GM23338 (cell line): ENCODE data around the gene FAM163A. TPM values are rescaled to one million over a fixed set of nuclear protein-coding genes. Genes with fewer than 3 reads are reported as not detected.

ENCODE experiments used
- ATAC-seq: fragments of 200-7000 bp; cut with Tn5 transposase; 3 replicates; pipeline ENCODE4 v1.9.1; 2020
- DNase-seq: peaks from one replicate; pipeline ENCODE4 v3.0.0-alpha.2; 2015; ENCODE audit warnings: low spot score
- H2AFZ ChIP-seq: fragments of 200-600 bp; sonication (generic); 2 replicates; pipeline ENCODE4 v1.8.0; 2016; ENCODE audit warnings: antibody characterized with exemption, mild to moderate bottlenecking, moderate library complexity
- H3F3A ChIP-seq: fragments of 200-600 bp; sonication (generic); replicated peaks from 2 replicates; pipeline ENCODE4 v1.8.0; 2017; ENCODE audit warnings: antibody characterized with exemption, mixed run types, low read depth
- H3K27ac ChIP-seq: fragments of 200-600 bp; sonication (generic); 2 replicates; pipeline ENCODE4 v1.6.1; 2016; ENCODE audit warnings: low read depth
- H3K27me3 ChIP-seq: fragments of 200-600 bp; sonication (generic); 2 replicates; pipeline ENCODE4 v1.8.0; 2016; ENCODE audit warnings: mild to moderate bottlenecking, mixed run types, moderate library complexity; ENCODE audit not compliant: insufficient read depth
- H3K36me3 ChIP-seq: fragments of 200-600 bp; sonication (generic); 2 replicates; pipeline ENCODE4 v1.8.0; 2016; ENCODE audit warnings: mild to moderate bottlenecking; ENCODE audit not compliant: insufficient read depth
- H3K4me1 ChIP-seq: fragments of 200-600 bp; sonication (generic); 2 replicates; pipeline ENCODE4 v1.8.0; 2016; ENCODE audit warnings: mild to moderate bottlenecking, moderate library complexity; ENCODE audit not compliant: insufficient read depth
- H3K4me2 ChIP-seq: fragments of 200-600 bp; sonication (generic); 2 replicates; pipeline ENCODE4 v1.7.1; 2017; ENCODE audit warnings: mixed run types
- H3K4me3 ChIP-seq: fragments of 200-600 bp; sonication (generic); 2 replicates; pipeline ENCODE4 v1.6.1; 2016; ENCODE audit warnings: mixed run types
- H3K79me2 ChIP-seq: fragments of 200-600 bp; sonication (generic); replicated peaks from 2 replicates; pipeline ENCODE4 v1.8.0; 2017; ENCODE audit warnings: mild to moderate bottlenecking; ENCODE audit not compliant: insufficient read depth
- H3K9me2 ChIP-seq: fragments of 200-600 bp; sonication (generic); 2 replicates; pipeline ENCODE4 v1.8.0; 2017; ENCODE audit not compliant: insufficient read depth
- H4K20me1 ChIP-seq: fragments of 200-600 bp; sonication (generic); replicated peaks from 2 replicates; pipeline ENCODE4 v1.8.0; 2017; ENCODE audit warnings: mild to moderate bottlenecking; ENCODE audit not compliant: insufficient read depth
- H3K27ac Mint-ChIP-seq: 2 replicates; pipeline ENCODE4 v1.8.0; 2020; ENCODE audit warnings: inconsistent platforms, mild to moderate bottlenecking, moderate library complexity, mixed read lengths
- H3K27me3 Mint-ChIP-seq: 3 replicates; pipeline ENCODE4 v1.8.0; 2022; ENCODE audit warnings: low read depth, mild to moderate bottlenecking, moderate library complexity, mixed read lengths, inconsistent platforms; ENCODE audit not compliant: insufficient read depth, poor library complexity
- H3K36me3 Mint-ChIP-seq: 3 replicates; pipeline ENCODE4 v1.8.0; 2021; ENCODE audit warnings: low read depth, mild to moderate bottlenecking, inconsistent platforms, moderate library complexity, mixed read lengths
- H3K4me1 Mint-ChIP-seq: 3 replicates; pipeline ENCODE4 v1.8.0; 2020; ENCODE audit warnings: mild to moderate bottlenecking, inconsistent platforms, mixed read lengths
- H3K4me3 Mint-ChIP-seq: 3 replicates; pipeline ENCODE4 v1.8.0; 2021; ENCODE audit warnings: moderate library complexity, mild to moderate bottlenecking, inconsistent platforms, mixed read lengths
- H3K9me3 Mint-ChIP-seq: 3 replicates; pipeline ENCODE4 v1.8.0; 2020; ENCODE audit warnings: moderate library complexity, mild to moderate bottlenecking, inconsistent platforms, mixed read lengths
- CREB1 ChIP-seq: fragments of 250-450 bp; sonication (Bioruptor Pico); IDR thresholded peaks from 2 replicates; pipeline ENCODE4 v1.5.0; 2020; ENCODE audit warnings: low read depth, mild to moderate bottlenecking, moderate library complexity
- EZH2 ChIP-seq: fragments of 200-600 bp; sonication (generic); IDR thresholded peaks from one replicate; pipeline ENCODE4 v1.8.0; 2017; ENCODE audit warnings: antibody characterized with exemption, mild to moderate bottlenecking, low read depth; ENCODE audit not compliant: unreplicated experiment
- EZH2phosphoT487 ChIP-seq: fragments of 200-600 bp; sonication (generic); IDR thresholded peaks from one replicate; pipeline ENCODE4 v1.8.1; 2018; ENCODE audit warnings: antibody characterized with exemption; ENCODE audit not compliant: unreplicated experiment
- JUNB ChIP-seq: IDR thresholded peaks from one replicate; pipeline ENCODE4 v1.6.1; 2016; ENCODE audit warnings: antibody characterized with exemption; ENCODE audit not compliant: unreplicated experiment
- NANOG ChIP-seq: IDR thresholded peaks from 2 replicates; pipeline ENCODE4 v1.6.1; 2016; ENCODE audit warnings: antibody characterized with exemption, borderline replicate concordance
- POLR2AphosphoS5 ChIP-seq: IDR thresholded peaks from 2 replicates; pipeline ENCODE4 v1.6.1; 2016; ENCODE audit warnings: antibody characterized with exemption, low read depth
- STAT1 ChIP-seq: IDR thresholded peaks from one replicate; pipeline ENCODE4 v1.6.1; 2016; ENCODE audit warnings: antibody characterized with exemption; ENCODE audit not compliant: unreplicated experiment
- ZNF114 ChIP-seq: fragments of 250-450 bp; sonication (Bioruptor Pico); IDR thresholded peaks from 2 replicates; pipeline ENCODE4 v1.5.0; 2020; ENCODE audit warnings: mild to moderate bottlenecking, moderate library complexity
- ZNF331 ChIP-seq: fragments of 250-450 bp; sonication (Bioruptor Pico); IDR thresholded peaks from 2 replicates; pipeline ENCODE4 v1.5.0; 2020; ENCODE audit warnings: low read depth, mild to moderate bottlenecking, moderate library complexity
- polyA plus RNA-seq: library from polyadenylated mRNA; unstranded; fragments of >200 nt; fragmentation: Nextera tagmentation; extraction: Ambion mirVana; gene quantifications from 2 replicates; pipeline ENCODE4 v1.2.1, GENCODE V29; 2016
- total RNA-seq: library from RNA; depleted of rRNA; stranded (reverse); fragments of >200 nt; shearing (Covaris generic); gene quantifications from 2 replicates; pipeline ENCODE4 v1.2.3, GENCODE V29; 2014
- TF ChIP-seq, protein P1 (sequence below), 2 experiments: fragments of 200-600 bp in 1 of 2; sonication (generic) in 1 of 2; conservative IDR thresholded peaks; 2 replicates each; pipeline versions ENCODE4 v1.5.1 to v1.6.1; 2016 to 2017; ENCODE audit warnings: antibody characterized with exemption in 2 of 2, low read depth in 2 of 2, mild to moderate bottlenecking in 2 of 2, moderate library complexity in 1 of 2
- TF ChIP-seq, protein P2 (sequence below): IDR thresholded peaks from 2 replicates; pipeline ENCODE4 v1.6.1; 2016; ENCODE audit warnings: antibody characterized with exemption
- TF ChIP-seq, protein P3 (sequence below): IDR thresholded peaks from one replicate; pipeline ENCODE4 v1.6.1; 2018; ENCODE audit warnings: antibody characterized with exemption; ENCODE audit not compliant: unreplicated experiment
- TF ChIP-seq, protein P4 (sequence below): fragments of 250-450 bp; sonication (Bioruptor Pico); IDR thresholded peaks from 2 replicates; pipeline ENCODE4 v1.5.0; 2020; ENCODE audit warnings: mild to moderate bottlenecking, moderate library complexity

FAM163A gene
- total and polyA plus RNA-seq, 2 experiments from 2014 or later: not detected

DNA sequence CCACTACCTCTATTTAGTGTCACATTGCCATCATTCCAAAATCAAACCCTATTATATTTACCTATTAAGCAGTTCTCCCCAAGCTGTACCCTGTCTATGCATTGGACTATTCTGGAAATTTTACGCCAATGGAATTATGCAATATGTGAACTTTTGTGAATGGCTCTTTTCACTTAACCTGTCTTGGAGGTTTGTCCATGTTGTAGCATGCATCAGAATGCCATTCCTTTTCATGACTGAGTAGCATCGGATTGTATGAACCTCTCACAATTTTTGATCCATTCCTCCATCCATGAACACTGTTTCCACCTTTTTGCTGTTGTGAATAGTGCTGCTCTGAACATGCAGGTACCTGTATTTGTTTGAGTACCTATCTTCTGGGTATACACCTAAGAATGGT lies 33.7 kb downstream of the FAM163A start:
- no peaks in the 10 kb centered on the region for H3K27me3 ChIP-seq
- Mint-ChIP-seq H3K4me1 (peaks cover 4% of the 10 kb centered on the region; the same call in 2 of the 3 replicates), H3K27me3 (peaks cover 10% of the 10 kb centered on the region), H3K4me3 (no peak overlapping the region), H3K36me3 (no peaks in the 10 kb centered on the region; the same call in 2 of the 3 replicates), H3K9me3 (no peaks in the 10 kb centered on the region), H3K27ac (no peak overlapping the region)
- H4K20me1 ChIP-seq: no peaks in the 10 kb centered on the region
- no peaks in the 10 kb centered on the region for H3K4me1 ChIP-seq
- ATAC-seq (no peak), DNase-seq (no peak)
- no peak overlapping the region for H3K27ac ChIP-seq
- H3K79me2 ChIP-seq: no peaks in the 10 kb centered on the region
- no peak overlapping the region for H3K4me3 ChIP-seq
- no peak overlapping the region for H2AFZ ChIP-seq
- H3F3A ChIP-seq: no peaks in the 10 kb centered on the region
- TF ChIP-seq ZNF331 (CRISPR knock-in tag) (no peak), JUNB (no peak), EZH2phosphoT487 (no peak), ZNF114 (CRISPR knock-in tag) (no peak), STAT1 (no peak), CREB1 (no peak), NANOG (no peak), EZH2 (no peak), POLR2AphosphoS5 (no peak)
- TF ChIP-seq, protein P1, sequence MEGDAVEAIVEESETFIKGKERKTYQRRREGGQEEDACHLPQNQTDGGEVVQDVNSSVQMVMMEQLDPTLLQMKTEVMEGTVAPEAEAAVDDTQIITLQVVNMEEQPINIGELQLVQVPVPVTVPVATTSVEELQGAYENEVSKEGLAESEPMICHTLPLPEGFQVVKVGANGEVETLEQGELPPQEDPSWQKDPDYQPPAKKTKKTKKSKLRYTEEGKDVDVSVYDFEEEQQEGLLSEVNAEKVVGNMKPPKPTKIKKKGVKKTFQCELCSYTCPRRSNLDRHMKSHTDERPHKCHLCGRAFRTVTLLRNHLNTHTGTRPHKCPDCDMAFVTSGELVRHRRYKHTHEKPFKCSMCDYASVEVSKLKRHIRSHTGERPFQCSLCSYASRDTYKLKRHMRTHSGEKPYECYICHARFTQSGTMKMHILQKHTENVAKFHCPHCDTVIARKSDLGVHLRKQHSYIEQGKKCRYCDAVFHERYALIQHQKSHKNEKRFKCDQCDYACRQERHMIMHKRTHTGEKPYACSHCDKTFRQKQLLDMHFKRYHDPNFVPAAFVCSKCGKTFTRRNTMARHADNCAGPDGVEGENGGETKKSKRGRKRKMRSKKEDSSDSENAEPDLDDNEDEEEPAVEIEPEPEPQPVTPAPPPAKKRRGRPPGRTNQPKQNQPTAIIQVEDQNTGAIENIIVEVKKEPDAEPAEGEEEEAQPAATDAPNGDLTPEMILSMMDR (conservative IDR thresholded peaks at IDR 0.05; ENCODE audit: low read depth in 2 of 2): no peak
- TF ChIP-seq, protein P2, sequence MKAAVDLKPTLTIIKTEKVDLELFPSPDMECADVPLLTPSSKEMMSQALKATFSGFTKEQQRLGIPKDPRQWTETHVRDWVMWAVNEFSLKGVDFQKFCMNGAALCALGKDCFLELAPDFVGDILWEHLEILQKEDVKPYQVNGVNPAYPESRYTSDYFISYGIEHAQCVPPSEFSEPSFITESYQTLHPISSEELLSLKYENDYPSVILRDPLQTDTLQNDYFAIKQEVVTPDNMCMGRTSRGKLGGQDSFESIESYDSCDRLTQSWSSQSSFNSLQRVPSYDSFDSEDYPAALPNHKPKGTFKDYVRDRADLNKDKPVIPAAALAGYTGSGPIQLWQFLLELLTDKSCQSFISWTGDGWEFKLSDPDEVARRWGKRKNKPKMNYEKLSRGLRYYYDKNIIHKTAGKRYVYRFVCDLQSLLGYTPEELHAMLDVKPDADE: no peak
- TF ChIP-seq, protein P3, sequence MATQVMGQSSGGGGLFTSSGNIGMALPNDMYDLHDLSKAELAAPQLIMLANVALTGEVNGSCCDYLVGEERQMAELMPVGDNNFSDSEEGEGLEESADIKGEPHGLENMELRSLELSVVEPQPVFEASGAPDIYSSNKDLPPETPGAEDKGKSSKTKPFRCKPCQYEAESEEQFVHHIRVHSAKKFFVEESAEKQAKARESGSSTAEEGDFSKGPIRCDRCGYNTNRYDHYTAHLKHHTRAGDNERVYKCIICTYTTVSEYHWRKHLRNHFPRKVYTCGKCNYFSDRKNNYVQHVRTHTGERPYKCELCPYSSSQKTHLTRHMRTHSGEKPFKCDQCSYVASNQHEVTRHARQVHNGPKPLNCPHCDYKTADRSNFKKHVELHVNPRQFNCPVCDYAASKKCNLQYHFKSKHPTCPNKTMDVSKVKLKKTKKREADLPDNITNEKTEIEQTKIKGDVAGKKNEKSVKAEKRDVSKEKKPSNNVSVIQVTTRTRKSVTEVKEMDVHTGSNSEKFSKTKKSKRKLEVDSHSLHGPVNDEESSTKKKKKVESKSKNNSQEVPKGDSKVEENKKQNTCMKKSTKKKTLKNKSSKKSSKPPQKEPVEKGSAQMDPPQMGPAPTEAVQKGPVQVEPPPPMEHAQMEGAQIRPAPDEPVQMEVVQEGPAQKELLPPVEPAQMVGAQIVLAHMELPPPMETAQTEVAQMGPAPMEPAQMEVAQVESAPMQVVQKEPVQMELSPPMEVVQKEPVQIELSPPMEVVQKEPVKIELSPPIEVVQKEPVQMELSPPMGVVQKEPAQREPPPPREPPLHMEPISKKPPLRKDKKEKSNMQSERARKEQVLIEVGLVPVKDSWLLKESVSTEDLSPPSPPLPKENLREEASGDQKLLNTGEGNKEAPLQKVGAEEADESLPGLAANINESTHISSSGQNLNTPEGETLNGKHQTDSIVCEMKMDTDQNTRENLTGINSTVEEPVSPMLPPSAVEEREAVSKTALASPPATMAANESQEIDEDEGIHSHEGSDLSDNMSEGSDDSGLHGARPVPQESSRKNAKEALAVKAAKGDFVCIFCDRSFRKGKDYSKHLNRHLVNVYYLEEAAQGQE: no peak
- TF ChIP-seq, protein P4, sequence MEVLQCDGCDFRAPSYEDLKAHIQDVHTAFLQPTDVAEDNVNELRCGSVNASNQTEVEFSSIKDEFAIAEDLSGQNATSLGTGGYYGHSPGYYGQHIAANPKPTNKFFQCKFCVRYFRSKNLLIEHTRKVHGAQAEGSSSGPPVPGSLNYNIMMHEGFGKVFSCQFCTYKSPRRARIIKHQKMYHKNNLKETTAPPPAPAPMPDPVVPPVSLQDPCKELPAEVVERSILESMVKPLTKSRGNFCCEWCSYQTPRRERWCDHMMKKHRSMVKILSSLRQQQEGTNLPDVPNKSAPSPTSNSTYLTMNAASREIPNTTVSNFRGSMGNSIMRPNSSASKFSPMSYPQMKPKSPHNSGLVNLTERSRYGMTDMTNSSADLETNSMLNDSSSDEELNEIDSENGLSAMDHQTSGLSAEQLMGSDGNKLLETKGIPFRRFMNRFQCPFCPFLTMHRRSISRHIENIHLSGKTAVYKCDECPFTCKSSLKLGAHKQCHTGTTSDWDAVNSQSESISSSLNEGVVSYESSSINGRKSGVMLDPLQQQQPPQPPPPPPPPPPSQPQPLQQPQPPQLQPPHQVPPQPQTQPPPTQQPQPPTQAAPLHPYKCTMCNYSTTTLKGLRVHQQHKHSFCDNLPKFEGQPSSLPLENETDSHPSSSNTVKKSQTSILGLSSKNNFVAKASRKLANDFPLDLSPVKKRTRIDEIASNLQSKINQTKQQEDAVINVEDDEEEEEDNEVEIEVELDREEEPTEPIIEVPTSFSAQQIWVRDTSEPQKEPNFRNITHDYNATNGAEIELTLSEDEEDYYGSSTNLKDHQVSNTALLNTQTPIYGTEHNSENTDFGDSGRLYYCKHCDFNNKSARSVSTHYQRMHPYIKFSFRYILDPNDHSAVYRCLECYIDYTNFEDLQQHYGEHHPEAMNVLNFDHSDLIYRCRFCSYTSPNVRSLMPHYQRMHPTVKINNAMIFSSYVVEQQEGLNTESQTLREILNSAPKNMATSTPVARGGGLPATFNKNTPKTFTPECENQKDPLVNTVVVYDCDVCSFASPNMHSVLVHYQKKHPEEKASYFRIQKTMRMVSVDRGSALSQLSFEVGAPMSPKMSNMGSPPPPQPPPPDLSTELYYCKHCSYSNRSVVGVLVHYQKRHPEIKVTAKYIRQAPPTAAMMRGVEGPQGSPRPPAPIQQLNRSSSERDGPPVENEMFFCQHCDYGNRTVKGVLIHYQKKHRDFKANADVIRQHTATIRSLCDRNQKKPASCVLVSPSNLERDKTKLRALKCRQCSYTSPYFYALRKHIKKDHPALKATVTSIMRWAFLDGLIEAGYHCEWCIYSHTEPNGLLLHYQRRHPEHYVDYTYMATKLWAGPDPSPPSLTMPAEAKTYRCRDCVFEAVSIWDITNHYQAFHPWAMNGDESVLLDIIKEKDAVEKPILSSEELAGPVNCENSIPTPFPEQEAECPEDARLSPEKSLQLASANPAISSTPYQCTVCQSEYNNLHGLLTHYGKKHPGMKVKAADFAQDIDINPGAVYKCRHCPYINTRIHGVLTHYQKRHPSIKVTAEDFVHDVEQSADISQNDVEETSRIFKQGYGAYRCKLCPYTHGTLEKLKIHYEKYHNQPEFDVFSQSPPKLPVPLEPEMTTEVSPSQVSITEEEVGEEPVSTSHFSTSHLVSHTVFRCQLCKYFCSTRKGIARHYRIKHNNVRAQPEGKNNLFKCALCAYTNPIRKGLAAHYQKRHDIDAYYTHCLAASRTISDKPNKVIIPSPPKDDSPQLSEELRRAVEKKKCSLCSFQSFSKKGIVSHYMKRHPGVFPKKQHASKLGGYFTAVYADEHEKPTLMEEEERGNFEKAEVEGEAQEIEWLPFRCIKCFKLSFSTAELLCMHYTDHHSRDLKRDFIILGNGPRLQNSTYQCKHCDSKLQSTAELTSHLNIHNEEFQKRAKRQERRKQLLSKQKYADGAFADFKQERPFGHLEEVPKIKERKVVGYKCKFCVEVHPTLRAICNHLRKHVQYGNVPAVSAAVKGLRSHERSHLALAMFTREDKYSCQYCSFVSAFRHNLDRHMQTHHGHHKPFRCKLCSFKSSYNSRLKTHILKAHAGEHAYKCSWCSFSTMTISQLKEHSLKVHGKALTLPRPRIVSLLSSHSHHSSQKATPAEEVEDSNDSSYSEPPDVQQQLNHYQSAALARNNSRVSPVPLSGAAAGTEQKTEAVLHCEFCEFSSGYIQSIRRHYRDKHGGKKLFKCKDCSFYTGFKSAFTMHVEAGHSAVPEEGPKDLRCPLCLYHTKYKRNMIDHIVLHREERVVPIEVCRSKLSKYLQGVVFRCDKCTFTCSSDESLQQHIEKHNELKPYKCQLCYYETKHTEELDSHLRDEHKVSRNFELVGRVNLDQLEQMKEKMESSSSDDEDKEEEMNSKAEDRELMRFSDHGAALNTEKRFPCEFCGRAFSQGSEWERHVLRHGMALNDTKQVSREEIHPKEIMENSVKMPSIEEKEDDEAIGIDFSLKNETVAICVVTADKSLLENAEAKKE (CRISPR knock-in tag): no peak
- no peaks in the 10 kb centered on the region for H3K36me3 ChIP-seq
- H3K4me2 ChIP-seq: no peak overlapping the region
- H3K9me2 ChIP-seq: no peaks in the 10 kb centered on the region
